IPS-18c (cell line): ENCODE data around the gene BAZ1B.
"Not testable (repeated sequence)": the region's sequence is repeated elsewhere in the genome, so short reads cannot be mapped to it uniquely, and the experiment has no call there.

ENCODE experiments used
- H3K4me3 ChIP-seq: 2 replicates; pipeline ENCODE4 v1.7.0; 2013; ENCODE audit warnings: low read depth, mild to moderate bottlenecking, low read length, moderate library complexity; ENCODE audit not compliant: insufficient read depth
- H3K9me3 ChIP-seq: one replicate; pipeline ENCODE4 v1.6.1; 2013; ENCODE audit warnings: mild to moderate bottlenecking, low read length, moderate library complexity; ENCODE audit not compliant: control insufficient read depth, insufficient read depth

Gene BAZ1B

GRCh38 chr7:73550093-73550492 lies 28.0 kb upstream of the BAZ1B start:
- not testable (repeated sequence) for H3K9me3 ChIP-seq, H3K4me3 ChIP-seq

DNA sequence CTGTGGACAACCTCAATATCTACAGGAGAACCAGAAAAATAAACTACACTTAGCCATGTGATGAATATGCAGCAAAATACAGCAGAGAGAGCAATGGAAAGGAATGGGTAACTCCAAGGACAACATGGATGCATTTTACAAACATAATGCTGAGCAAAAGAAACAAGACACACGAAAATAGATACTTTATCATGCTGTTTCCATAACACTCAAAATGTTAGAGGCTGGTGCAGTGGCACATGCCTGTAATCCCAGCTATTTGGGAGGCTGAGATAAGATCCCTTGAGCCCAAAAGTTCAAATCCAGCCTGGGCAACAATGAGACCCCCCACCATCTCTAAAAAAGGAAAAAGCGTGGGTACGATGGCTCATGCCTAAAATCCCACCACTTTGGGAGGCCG lies 27.1 kb upstream of the BAZ1B start:
- H3K9me3 ChIP-seq, result no peaks in the 10 kb centered on the region
- no peak overlapping the region for H3K4me3 ChIP-seq

DNA sequence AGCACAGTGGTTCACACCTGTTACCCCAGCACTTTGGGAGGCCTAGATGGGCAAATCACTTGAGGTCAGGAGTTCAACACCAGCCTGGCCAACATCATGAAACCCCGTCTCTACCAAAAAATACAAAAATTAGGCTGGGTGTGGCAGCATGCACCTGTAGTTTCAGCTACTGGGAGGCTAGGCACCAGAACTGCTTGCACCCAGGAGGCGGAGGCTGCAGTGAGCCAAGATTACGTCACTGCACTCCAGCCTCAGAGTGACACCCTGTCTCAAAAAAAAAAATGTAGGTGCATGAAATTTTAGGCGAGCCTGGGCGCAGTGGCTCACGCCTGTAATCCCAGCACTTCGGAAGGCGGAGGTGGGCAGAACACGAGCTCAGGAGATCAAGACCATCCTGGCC lies 25.7 kb upstream of the BAZ1B start:
- no peaks in the 10 kb centered on the region for H3K9me3 ChIP-seq
- H3K4me3 ChIP-seq, result no peak overlapping the region

DNA sequence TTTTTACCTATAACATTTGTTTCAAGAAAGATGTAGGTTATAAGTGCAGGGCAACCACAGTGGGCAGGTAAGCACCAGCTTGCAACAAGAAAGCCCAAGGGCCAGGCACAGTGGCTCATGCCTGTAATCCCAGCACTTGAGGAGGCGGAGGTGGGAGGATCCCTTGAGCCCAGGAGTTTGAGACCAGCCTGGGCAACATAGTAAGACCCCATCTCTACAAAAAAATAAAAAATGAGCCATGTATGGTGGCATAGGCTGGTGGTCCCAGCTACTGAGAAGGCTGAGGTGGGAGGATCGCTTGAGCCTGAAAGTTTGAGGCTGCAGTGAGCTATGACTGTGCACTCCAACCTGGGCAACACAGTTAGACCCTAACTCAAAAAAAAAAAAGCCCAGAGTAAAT lies 22.6 kb upstream of the BAZ1B start:
- H3K9me3 ChIP-seq, result no peaks in the 10 kb centered on the region
- H3K4me3 ChIP-seq, result no peak overlapping the region

GRCh38 chr7:73541722-73542121 lies 19.6 kb upstream of the BAZ1B start:
- H3K9me3 ChIP-seq, result no peaks in the 10 kb centered on the region
- H3K4me3 ChIP-seq, result no peak overlapping the region

DNA sequence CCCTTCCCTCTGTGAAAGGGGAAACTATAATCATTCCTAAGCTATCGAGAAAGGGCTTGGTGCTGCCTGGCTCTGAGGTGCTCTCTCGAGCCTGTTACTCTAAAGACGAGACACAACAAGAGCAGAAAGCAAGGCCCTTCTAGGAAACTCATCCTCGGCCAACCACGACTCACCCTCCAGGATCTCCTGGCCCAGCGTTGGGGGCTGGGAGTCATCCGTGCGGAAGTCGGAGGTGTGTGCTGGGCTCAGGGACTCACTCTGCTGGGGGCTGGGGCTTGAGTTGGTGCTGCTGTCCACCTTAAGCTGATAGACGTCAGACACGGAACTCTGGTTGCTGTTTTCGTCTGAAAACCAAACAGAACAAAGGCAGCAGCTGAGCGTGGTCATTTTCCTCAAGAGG lies 17.6 kb upstream of the BAZ1B start:
- no peak overlapping the region for H3K4me3 ChIP-seq
- H3K9me3 ChIP-seq, result no peaks in the 10 kb centered on the region

- not testable (repeated sequence) for H3K4me3 ChIP-seq, H3K9me3 ChIP-seq
These were observed 16.4 kb upstream of the BAZ1B start for GRCh38 chr7:73538510-73538909.

DNA sequence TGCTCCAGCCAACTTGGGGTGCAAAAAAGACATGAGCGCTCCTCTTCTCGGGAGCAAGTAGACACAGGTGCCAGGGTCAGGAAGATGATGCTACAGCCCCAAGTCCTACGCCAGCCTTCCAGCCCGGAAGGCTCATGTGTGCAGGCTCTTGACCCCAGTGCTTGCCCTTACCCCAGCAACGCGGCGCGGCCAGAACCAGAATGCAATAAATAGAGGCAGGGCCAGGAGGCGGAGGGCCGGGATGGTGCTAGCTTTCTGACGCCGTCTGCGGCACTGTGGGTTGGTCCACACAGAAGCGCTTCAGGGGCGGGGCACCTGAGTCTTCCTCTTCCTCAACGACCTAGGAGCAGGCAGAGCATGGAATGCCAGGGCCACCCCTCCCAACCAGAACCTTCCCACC lies 15.0 kb upstream of the BAZ1B start:
- no peak overlapping the region for H3K4me3 ChIP-seq

DNA sequence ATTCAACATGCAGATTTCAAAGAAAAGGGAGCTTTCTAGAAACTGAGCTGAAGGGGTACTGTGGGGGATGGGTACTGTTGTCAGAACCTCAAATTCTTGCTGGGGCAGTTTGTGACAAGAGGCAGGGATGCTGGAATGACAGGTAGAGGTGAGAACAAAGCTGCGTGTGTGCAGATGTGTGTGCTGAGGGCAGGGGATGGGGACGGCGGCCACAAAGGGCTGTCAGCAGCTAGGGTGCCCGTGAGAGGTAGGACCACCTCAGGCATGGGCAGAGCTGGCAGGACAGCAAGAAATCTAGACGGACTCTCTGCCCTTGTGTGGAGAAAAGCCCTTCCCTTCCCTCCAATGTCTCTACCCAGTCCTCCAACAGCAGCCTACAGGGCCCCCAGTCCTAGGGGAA lies 14.4 kb upstream of the BAZ1B start:
- H3K9me3 ChIP-seq, result no peaks in the 10 kb centered on the region
- H3K4me3 ChIP-seq, result no peak overlapping the region

More for the DNA sequence above, 15.0 kb upstream of the BAZ1B start:
- H3K9me3 ChIP-seq, result no peaks in the 10 kb centered on the region

DNA sequence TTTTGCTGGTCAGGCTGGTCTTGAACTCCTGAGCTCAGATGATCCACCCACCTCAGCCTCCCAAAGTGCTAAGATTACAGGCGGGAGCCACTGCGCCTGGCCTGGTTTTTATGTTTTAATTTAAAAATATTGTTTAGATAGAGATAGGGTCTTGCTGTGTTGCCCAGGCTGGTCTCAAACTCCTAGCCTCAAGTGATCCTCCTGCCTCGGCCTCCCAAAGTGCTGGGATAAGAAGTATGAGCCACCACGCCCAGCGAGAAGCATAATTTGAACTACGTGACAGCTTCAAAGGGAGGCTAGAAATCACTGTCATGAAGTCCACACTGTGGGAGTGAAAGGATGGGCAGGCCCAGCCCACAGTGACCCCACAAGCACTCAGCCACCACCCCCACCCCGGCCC lies 13.8 kb upstream of the BAZ1B start:
- H3K9me3 ChIP-seq, H3K4me3 ChIP-seq: not testable (repeated sequence)

DNA sequence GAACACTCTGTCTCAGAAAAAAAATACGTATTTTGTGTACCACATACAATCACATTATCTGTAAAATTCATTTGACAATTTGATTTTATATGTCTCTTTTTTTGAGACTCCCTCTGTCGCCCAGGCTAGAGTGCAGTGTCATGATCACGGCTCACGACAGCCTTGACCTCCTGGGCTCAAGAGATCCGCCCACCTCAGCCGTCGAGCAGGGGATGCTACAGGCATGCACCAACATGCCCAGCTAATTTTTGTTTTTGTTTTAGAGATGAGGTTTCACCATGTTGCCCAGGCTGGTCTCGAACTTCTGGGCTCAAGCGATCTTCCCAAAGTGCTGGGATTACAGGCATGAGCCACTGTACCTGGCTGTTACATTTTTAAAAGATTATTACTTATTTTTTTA lies 11.6 kb upstream of the BAZ1B start:
- H3K4me3 ChIP-seq, result no peak overlapping the region
- H3K9me3 ChIP-seq, result no peaks in the 10 kb centered on the region

GRCh38 chr7:73532224-73532623 lies 10.1 kb upstream of the BAZ1B start:
- H3K4me3 ChIP-seq, result no peak overlapping the region
- no peaks in the 10 kb centered on the region for H3K9me3 ChIP-seq

GRCh38 chr7:73530800-73531199 lies 8.7 kb upstream of the BAZ1B start:
- no peak overlapping the region for H3K4me3 ChIP-seq
- no peaks in the 10 kb centered on the region for H3K9me3 ChIP-seq

DNA sequence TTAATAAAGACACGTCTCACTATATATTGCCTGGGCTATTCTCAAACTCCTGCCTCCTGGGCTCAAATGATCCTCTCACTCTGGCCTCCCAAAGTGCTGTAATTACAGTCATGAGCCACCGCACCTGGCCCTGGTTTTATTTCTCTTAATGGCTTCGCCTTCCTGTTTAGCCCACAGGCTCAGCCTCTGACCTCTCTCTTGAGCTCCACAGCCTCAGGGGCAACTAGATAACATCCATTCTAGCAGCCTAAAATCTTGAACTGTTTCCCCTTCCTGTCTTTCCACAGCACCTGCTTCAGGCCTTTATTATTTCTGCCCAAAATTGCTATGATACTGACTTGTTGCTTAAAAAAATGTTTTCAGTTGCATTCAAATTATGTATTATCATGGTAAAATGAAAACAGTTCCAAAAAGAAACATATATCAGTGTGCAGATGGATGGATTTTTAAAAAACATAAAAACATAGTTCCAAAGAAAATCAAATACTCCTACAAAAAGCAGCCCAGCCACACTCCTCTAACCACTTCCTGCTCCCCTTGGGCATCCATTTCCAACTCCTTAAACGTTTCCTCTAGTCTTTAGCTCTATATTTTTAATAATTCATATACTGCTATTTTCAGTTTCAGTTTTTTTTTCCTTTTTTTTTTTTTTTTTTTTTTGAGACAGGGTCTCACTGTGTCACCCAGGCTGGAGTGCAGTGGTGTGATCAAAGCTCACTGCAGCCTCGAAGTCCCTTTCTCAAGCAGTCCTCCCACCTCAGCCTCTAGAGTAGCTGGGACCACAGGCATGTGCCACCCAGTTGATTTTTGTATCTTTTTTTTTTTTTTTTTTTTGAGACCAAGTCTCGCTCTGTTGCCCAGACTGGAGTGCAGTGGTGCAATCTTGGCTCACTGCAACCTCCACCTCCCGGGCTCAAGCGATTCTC lies 5.1 kb upstream of the BAZ1B start:
- no peak overlapping the region for H3K4me3 ChIP-seq
- no peaks in the 10 kb centered on the region for H3K9me3 ChIP-seq

DNA sequence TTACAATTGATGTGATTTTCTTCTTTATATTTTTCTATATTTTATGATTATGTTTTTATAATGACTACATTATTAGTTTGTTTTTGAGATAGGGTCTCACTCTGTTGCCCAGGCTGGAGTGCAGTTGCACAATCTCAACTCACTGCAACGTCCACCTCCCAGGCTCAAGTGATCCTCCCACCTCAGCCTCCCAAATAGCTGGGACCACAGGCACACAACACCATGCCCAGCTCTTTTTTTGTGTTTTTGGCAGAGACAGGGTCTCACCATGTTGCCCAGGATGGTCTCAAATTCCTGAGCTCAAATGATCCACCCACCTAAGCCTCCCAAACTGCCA lies 4.0 kb upstream of the BAZ1B start:
- not testable (repeated sequence) for H3K4me3 ChIP-seq, H3K9me3 ChIP-seq

DNA sequence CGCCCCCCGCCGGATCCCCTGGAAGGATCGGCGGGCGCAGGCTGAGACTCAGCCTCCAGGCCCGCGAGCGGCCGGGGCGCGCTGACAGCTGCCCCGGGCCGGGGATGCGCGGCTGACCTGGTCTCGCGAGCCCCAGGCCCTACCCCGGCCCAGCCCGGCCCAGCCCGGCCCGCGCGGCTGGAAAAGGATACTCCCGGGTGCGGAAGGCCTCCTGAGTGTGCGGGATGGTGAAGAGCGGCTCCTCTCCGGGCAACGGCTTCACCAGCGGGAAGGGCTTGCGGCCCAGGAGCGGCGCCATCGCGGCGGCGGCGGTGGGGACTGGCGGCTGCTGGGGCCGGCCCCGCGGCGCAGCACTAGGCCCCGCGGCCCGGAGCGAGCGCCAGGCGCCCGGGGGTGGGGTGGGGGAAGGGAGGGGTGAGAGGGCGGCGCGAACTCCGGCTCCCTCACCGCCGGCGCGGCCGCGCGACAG lies 423 bp downstream of the BAZ1B start:
- H3K4me3 ChIP-seq, result peak overlapping the region; percentile 77
- H3K9me3 ChIP-seq, result no peaks in the 10 kb centered on the region

DNA sequence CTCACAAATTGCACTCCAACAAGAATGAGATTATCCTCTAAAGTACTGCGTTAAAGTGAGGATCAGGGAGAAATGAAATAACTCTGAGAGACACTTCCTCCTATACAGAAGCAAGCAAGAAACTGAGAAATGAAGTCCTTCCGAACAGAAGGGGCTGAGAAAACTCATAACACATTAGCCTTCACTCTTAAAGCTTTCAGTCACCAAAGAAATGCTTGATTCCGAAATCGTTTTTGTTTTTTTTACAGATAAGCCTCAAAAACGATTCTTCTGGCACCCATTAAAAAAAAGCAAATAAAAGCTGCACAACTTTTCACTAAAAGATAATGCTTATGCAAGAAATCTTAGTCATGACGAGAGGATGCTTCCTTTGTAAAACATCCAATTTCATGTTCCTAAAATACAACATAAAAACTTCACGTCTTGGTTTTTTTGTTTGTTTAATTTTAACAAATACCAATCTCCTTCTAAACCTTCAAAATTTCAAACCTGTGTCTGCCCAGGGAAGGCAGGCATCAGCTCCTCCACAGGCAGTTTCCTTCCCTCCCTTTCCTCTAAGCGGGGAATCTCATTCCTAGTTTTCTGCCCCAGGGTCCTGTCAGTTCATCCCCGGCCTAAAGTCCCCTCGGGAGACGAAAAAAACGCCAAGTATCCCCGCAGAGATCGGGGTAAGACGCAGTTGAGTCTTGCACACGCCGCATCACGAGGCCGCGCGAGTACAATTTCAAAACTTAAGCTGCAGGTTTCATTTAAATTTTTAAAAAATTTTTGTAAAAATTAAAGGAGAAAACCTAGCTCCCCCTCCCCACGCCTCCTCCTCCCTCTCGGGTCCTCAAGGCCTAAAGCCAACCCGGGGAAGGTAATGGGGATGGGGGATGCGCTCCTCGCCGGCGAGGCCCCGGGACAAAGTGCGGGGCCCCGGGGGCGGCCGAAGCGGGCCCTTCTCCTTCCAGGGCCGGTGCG lies 1.1 kb downstream of the BAZ1B start:
- peak overlapping the region; percentile 77 for H3K4me3 ChIP-seq
- no peaks in the 10 kb centered on the region for H3K9me3 ChIP-seq
